ENCODE data around the gene FBXL5. TPM values are rescaled to one million over a fixed set of nuclear protein-coding genes. Genes with fewer than 3 reads are reported as not detected.

Gene FBXL5
- total RNA-seq, result 28.9 and 31.2 TPM in 2 replicates

- peaks cover 1% of the 10 kb centered on the region for H3K27me3 Mint-ChIP-seq
- peaks cover 8% of the 10 kb centered on the region for H3K36me3 Mint-ChIP-seq (ENCODE audit: low read depth)
- peak within 1 kb of the TSS; percentile 96 for H3K27ac Mint-ChIP-seq
- peak within 1 kb of the TSS; percentile 99 for H3K4me3 Mint-ChIP-seq
- peaks cover 55% of the 10 kb centered on the region for H3K4me1 Mint-ChIP-seq
- intact Hi-C loops (cut with micrococcal nuclease), result loop anchor here (1.0 to 10.0 kb wide), 9 partner anchors 26 to 2001 kb away; partner anchors contain the start of genes CD38, CPEB2, FAM200B and TAPT1
- no peaks in the 10 kb centered on the region for H3K9me3 Mint-ChIP-seq
- peak; percentile 96 for DNase-seq
These were observed at the start of gene FBXL5 for GRCh38 chr4:15655223-15656037. Gene FBXL5 (minus strand): TSS chr4:15655357. CDS start chr4:15655287, 70 bp downstream.

- Mint-ChIP-seq H3K4me3 (peak overlapping the region; percentile 90), H3K27me3 (peaks cover 25% of the 10 kb centered on the region), H3K36me3 (ENCODE audit: low read depth) (no peaks in the 10 kb centered on the region), H3K27ac (no peak overlapping the region), H3K9me3 (no peaks in the 10 kb centered on the region), H3K4me1 (peaks cover 11% of the 10 kb centered on the region)
- intact Hi-C loops (cut with micrococcal nuclease), result no loop called here
- no peak for DNase-seq
These were observed 49.0 kb upstream of the FBXL5 start for GRCh38 chr4:15704129-15704528.

- Mint-ChIP-seq H3K4me3 (peak overlapping the region; percentile 90), H3K27me3 (peaks cover 25% of the 10 kb centered on the region), H3K27ac (no peak overlapping the region), H3K4me1 (peaks cover 11% of the 10 kb centered on the region), H3K36me3 (ENCODE audit: low read depth) (no peaks in the 10 kb centered on the region), H3K9me3 (no peaks in the 10 kb centered on the region)
- intact Hi-C loops (cut with micrococcal nuclease), result loop anchor here (1.0 kb wide), 1 partner anchor 22 kb away; the partner anchor contains the start of gene FAM200B
- no peak for DNase-seq
These were observed 48.3 kb upstream of the FBXL5 start for GRCh38 chr4:15703439-15703838.

- Mint-ChIP-seq H3K4me1 (peaks cover 11% of the 10 kb centered on the region), H3K4me3 (peak within 1 kb of the TSS; percentile 90), H3K9me3 (no peaks in the 10 kb centered on the region), H3K27ac (peak within 1 kb of the TSS; percentile 38), H3K27me3 (peaks cover 28% of the 10 kb centered on the region), H3K36me3 (ENCODE audit: low read depth) (no peaks in the 10 kb centered on the region)
- DNase-seq, result peak; percentile 87
- intact Hi-C loops (cut with micrococcal nuclease), result loop anchor here (1.0 kb wide), 1 partner anchor 22 kb away; the partner anchor contains the start of gene FAM200B
These were observed 47.8 kb upstream of the FBXL5 start, which contains the start of gene BST1 for GRCh38 chr4:15702941-15703403. Gene BST1 (plus strand): TSS chr4:15703065. CDS start chr4:15703145, 80 bp downstream.

- DNase-seq, result no peak
- intact Hi-C loops (cut with micrococcal nuclease), result no loop called here
- Mint-ChIP-seq H3K9me3 (no peaks in the 10 kb centered on the region), H3K27ac (no peak overlapping the region), H3K27me3 (peaks cover 21% of the 10 kb centered on the region), H3K4me3 (no peak overlapping the region), H3K4me1 (peaks cover 4% of the 10 kb centered on the region), H3K36me3 (ENCODE audit: low read depth) (no peaks in the 10 kb centered on the region)
These were observed 41.7 kb upstream of the FBXL5 start for GRCh38 chr4:15696866-15697265.

- H3K27ac Mint-ChIP-seq, result no peak overlapping the region
- H3K9me3 Mint-ChIP-seq, result no peaks in the 10 kb centered on the region
- no peak for DNase-seq
- peaks cover 16% of the 10 kb centered on the region for H3K27me3 Mint-ChIP-seq
- H3K4me3 Mint-ChIP-seq, result no peak overlapping the region
- H3K4me1 Mint-ChIP-seq, result peaks cover 4% of the 10 kb centered on the region
- no peaks in the 10 kb centered on the region for H3K36me3 Mint-ChIP-seq (ENCODE audit: low read depth)
- intact Hi-C loops (cut with micrococcal nuclease), result no loop called here
These were observed 40.6 kb upstream of the FBXL5 start for GRCh38 chr4:15695729-15696128.

GRCh38 chr4:15695240-15695699 is 40.1 kb upstream of the FBXL5 start:
- no peaks in the 10 kb centered on the region for H3K36me3 Mint-ChIP-seq (ENCODE audit: low read depth)
- no peak overlapping the region for H3K4me3 Mint-ChIP-seq
- no peak for DNase-seq
- no peak overlapping the region for H3K27ac Mint-ChIP-seq
- H3K4me1 Mint-ChIP-seq, result peaks cover 4% of the 10 kb centered on the region
- no peaks in the 10 kb centered on the region for H3K9me3 Mint-ChIP-seq
- intact Hi-C loops (cut with micrococcal nuclease), result no loop called here
- peaks cover 13% of the 10 kb centered on the region for H3K27me3 Mint-ChIP-seq

GRCh38 chr4:15694431-15694830 is 39.3 kb upstream of the FBXL5 start:
- no peak overlapping the region for H3K4me3 Mint-ChIP-seq
- DNase-seq, result no peak
- intact Hi-C loops (cut with micrococcal nuclease), result no loop called here
- H3K27ac Mint-ChIP-seq, result no peak overlapping the region
- H3K9me3 Mint-ChIP-seq, result no peaks in the 10 kb centered on the region
- peaks cover 4% of the 10 kb centered on the region for H3K4me1 Mint-ChIP-seq
- no peaks in the 10 kb centered on the region for H3K36me3 Mint-ChIP-seq (ENCODE audit: low read depth)
- peaks cover 9% of the 10 kb centered on the region for H3K27me3 Mint-ChIP-seq

- H3K36me3 Mint-ChIP-seq (ENCODE audit: low read depth), result peaks cover 10% of the 10 kb centered on the region
- H3K4me3 Mint-ChIP-seq, result no peak overlapping the region
- no peak for DNase-seq
- H3K9me3 Mint-ChIP-seq, result no peaks in the 10 kb centered on the region
- H3K27me3 Mint-ChIP-seq, result peaks cover 5% of the 10 kb centered on the region
- intact Hi-C loops (cut with micrococcal nuclease), result no loop called here
- H3K4me1 Mint-ChIP-seq, result peaks cover 4% of the 10 kb centered on the region
- no peak overlapping the region for H3K27ac Mint-ChIP-seq
These were observed 37.4 kb upstream of the FBXL5 start for GRCh38 chr4:15692602-15693001.

GRCh38 chr4:15691346-15692135 is 36.4 kb upstream of the FBXL5 start:
- Mint-ChIP-seq H3K27me3 (no peaks in the 10 kb centered on the region), H3K9me3 (no peaks in the 10 kb centered on the region), H3K4me1 (no peaks in the 10 kb centered on the region), H3K27ac (no peak overlapping the region), H3K36me3 (ENCODE audit: low read depth) (peaks cover 19% of the 10 kb centered on the region), H3K4me3 (no peak overlapping the region)
- DNase-seq, result no peak
- intact Hi-C loops (cut with micrococcal nuclease), result no loop called here

GRCh38 chr4:15690020-15690809 is 35.1 kb upstream of the FBXL5 start:
- Mint-ChIP-seq H3K9me3 (peaks cover 1% of the 10 kb centered on the region), H3K27ac (no peak overlapping the region), H3K4me3 (no peak overlapping the region), H3K36me3 (ENCODE audit: low read depth) (peaks cover 26% of the 10 kb centered on the region), H3K4me1 (peaks cover 2% of the 10 kb centered on the region), H3K27me3 (no peaks in the 10 kb centered on the region)
- DNase-seq, result no peak
- intact Hi-C loops (cut with micrococcal nuclease), result no loop called here

- no peak overlapping the region for H3K27ac Mint-ChIP-seq
- no peak for DNase-seq
- no peak overlapping the region for H3K4me3 Mint-ChIP-seq
- intact Hi-C loops (cut with micrococcal nuclease), result no loop called here
- peaks cover 5% of the 10 kb centered on the region for H3K9me3 Mint-ChIP-seq
- H3K27me3 Mint-ChIP-seq, result no peaks in the 10 kb centered on the region
- H3K36me3 Mint-ChIP-seq (ENCODE audit: low read depth), result peaks cover 29% of the 10 kb centered on the region
- peaks cover 4% of the 10 kb centered on the region for H3K4me1 Mint-ChIP-seq
These were observed 34.4 kb upstream of the FBXL5 start for GRCh38 chr4:15689540-15689939.

GRCh38 chr4:15688051-15688450 is 32.9 kb upstream of the FBXL5 start:
- peaks cover 10% of the 10 kb centered on the region for H3K4me1 Mint-ChIP-seq
- H3K27me3 Mint-ChIP-seq, result no peaks in the 10 kb centered on the region
- intact Hi-C loops (cut with micrococcal nuclease), result no loop called here
- peaks cover 31% of the 10 kb centered on the region for H3K36me3 Mint-ChIP-seq (ENCODE audit: low read depth)
- peaks cover 5% of the 10 kb centered on the region for H3K9me3 Mint-ChIP-seq
- no peak overlapping the region for H3K27ac Mint-ChIP-seq
- no peak for DNase-seq
- H3K4me3 Mint-ChIP-seq, result no peak overlapping the region
